HEK293T (cell line): Measurements from ENCODE around the gene FAM162B.

Experiments
- CTCF ChIA-PET: fragments of 350-600 bp; formaldehyde crosslinking; extraction: SDS; loops from one replicate; lab custom pipeline; 2021; ENCODE audit warnings: antibody characterized with exemption, inconsistent platforms; lab: Yijun Ruan, JAX
- POLR2A ChIA-PET: fragments of 350-600 bp; formaldehyde crosslinking; extraction: SDS; loops from one replicate; lab custom pipeline; 2020; ENCODE audit warnings: antibody characterized with exemption, inconsistent platforms; lab: Yijun Ruan, JAX
- DNase-seq: peaks from one replicate; pipeline ENCODE4 v3.0.0; 2012; ENCODE audit warnings: mixed read lengths; ENCODE audit errors: extremely low spot score
- ARNT ChIP-seq: fragments of 450-650 bp; IDR thresholded peaks from 2 replicates; pipeline ENCODE4 v1.6.1; 2017; ENCODE audit warnings: mild to moderate bottlenecking
- BHLHE40 ChIP-seq: fragments of 450-650 bp; IDR thresholded peaks from 2 replicates; pipeline ENCODE4 v1.6.1; 2016; ENCODE audit warnings: mild to moderate bottlenecking, moderate library complexity, borderline replicate concordance
- CTBP1 ChIP-seq: fragments of 450-650 bp; IDR thresholded peaks from 2 replicates; pipeline ENCODE4 v1.6.1; 2016; ENCODE audit warnings: borderline replicate concordance
- ELF4 ChIP-seq: fragments of 450-650 bp; IDR thresholded peaks from 2 replicates; pipeline ENCODE4 v1.6.1; 2017; ENCODE audit warnings: antibody characterized with exemption
- FOXA1 ChIP-seq: fragments of 450-650 bp; IDR thresholded peaks from 2 replicates; pipeline ENCODE4 v1.6.1; 2016; ENCODE audit warnings: mild to moderate bottlenecking
- FOXK2 ChIP-seq: fragments of 450-650 bp; IDR thresholded peaks from 2 replicates; pipeline ENCODE4 v1.6.1; 2016; ENCODE audit warnings: mild to moderate bottlenecking
- FOXM1 ChIP-seq: fragments of 450-650 bp; IDR thresholded peaks from 2 replicates; pipeline ENCODE4 v1.6.1; 2017; ENCODE audit warnings: mild to moderate bottlenecking, borderline replicate concordance
- HDGF ChIP-seq: fragments of 450-650 bp; IDR thresholded peaks from 2 replicates; pipeline ENCODE4 v1.6.1; 2017; ENCODE audit warnings: antibody characterized with exemption, borderline replicate concordance
- L3MBTL2 ChIP-seq: fragments of 450-650 bp; conservative IDR thresholded peaks from 2 replicates; pipeline ENCODE4 v1.6.1; 2016; ENCODE audit warnings: mild to moderate bottlenecking
- LEF1 ChIP-seq: fragments of 450-650 bp; IDR thresholded peaks from 2 replicates; pipeline ENCODE4 v1.6.1; 2017; ENCODE audit warnings: mild to moderate bottlenecking, borderline replicate concordance
- NFRKB ChIP-seq: fragments of 450-650 bp; IDR thresholded peaks from 2 replicates; pipeline ENCODE4 v1.6.1; 2016; ENCODE audit warnings: mild to moderate bottlenecking, moderate library complexity
- SP1 ChIP-seq: fragments of 450-650 bp; IDR thresholded peaks from 2 replicates; pipeline ENCODE4 v1.6.1; 2017
- SUZ12 ChIP-seq: fragments of 450-650 bp; IDR thresholded peaks from 2 replicates; pipeline ENCODE4 v1.6.1; 2016; ENCODE audit warnings: mild to moderate bottlenecking
- TARDBP ChIP-seq: fragments of 450-650 bp; IDR thresholded peaks from 2 replicates; pipeline ENCODE4 v1.6.1; 2016
- ZNF384 ChIP-seq: fragments of 450-650 bp; IDR thresholded peaks from 2 replicates; pipeline ENCODE4 v1.6.1; 2016
- TF ChIP-seq, protein P1 (sequence below): fragments of 450-650 bp; IDR thresholded peaks from 2 replicates; pipeline ENCODE4 v1.6.1; 2016

The FAM162B gene

DNA sequence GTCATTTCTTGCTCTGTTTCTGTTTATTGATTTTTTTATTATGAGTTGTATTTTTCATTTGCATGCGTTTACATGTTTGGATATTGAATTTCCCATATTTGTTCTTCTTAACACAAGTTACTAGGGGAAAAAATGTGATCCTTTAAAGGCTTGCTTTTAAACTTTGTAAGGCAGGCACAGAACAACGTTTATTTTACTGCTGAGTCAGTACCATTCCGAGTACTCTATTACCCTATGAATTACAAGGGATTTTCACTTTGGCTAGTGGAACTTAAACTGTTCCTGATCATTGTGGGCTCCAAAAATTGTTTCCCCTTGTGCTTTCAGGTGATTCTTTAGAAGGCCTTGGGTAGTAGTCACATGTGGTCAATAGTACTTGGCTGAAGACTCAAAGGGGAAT lies 28.5 kb downstream of the FAM162B start:
- TF ChIP-seq HDGF (no peak), LEF1 (no peak), FOXA1 (no peak), FOXM1 (no peak), ZNF384 (no peak), ARNT (no peak), SP1 (no peak), SUZ12 (no peak), BHLHE40 (no peak), FOXK2 (no peak), CTBP1 (no peak), L3MBTL2 (no peak), ELF4 (no peak), NFRKB (no peak), TARDBP (no peak)
- TF ChIP-seq, protein P1, sequence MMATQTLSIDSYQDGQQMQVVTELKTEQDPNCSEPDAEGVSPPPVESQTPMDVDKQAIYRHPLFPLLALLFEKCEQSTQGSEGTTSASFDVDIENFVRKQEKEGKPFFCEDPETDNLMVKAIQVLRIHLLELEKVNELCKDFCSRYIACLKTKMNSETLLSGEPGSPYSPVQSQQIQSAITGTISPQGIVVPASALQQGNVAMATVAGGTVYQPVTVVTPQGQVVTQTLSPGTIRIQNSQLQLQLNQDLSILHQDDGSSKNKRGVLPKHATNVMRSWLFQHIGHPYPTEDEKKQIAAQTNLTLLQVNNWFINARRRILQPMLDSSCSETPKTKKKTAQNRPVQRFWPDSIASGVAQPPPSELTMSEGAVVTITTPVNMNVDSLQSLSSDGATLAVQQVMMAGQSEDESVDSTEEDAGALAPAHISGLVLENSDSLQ: no peak
- no peak for DNase-seq
- ChIA-PET POLR2A (no interaction called here), CTCF (no interaction called here)

DNA sequence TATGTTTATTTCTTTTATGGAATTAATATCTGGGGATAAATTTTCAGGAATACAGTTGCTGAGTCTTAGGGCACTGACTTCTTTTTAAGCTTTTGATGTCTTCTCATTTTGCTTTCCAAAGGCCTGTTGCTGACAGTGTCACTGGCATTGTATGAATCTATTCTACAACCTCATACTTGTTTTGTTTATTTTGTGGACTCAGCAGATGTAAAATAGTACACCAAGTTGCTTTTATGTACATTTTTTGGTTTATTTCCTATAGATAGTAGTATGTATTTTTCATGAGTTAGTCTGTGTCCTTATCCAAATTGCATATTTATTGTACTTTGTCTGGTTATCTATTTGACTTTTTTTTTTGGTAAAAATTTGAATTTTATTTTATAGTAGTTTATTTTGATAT lies 35.0 kb downstream of the FAM162B start:
- ChIA-PET CTCF (no interaction called here), POLR2A (no interaction called here)
- TF ChIP-seq ZNF384 (no peak), NFRKB (no peak), SUZ12 (no peak), TARDBP (no peak), ARNT (no peak), HDGF (no peak), FOXA1 (no peak), L3MBTL2 (no peak)

DNA sequence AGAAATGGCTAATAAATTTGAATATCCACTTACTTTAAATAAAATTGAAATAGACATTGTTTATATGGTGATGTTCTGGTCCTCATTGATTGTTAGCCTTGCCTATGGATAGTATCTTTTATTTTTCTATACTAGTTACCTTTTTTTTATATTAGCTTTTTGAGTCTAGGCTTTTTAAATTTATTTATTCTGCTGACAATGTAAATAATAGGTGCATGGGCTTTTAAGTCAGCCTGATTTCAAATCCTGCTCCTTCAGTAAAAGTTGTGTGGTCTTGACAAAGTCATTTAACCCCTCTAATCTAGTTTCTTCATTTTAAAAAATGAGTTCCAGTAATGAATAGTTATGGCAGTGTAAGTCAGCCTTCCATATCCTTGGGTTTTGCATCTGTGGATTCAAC lies 38.6 kb downstream of the FAM162B start:
- DNase-seq: no peak
- ChIA-PET CTCF (interaction anchor here (0.6 kb wide), 1 partner anchor 215 kb away, joined by 3 read pairs; the partner anchor contains the start of gene CALHM5), POLR2A (no interaction called here)

More for the DNA sequence above, 35.0 kb downstream of the FAM162B start:
- no peak for DNase-seq

DNA sequence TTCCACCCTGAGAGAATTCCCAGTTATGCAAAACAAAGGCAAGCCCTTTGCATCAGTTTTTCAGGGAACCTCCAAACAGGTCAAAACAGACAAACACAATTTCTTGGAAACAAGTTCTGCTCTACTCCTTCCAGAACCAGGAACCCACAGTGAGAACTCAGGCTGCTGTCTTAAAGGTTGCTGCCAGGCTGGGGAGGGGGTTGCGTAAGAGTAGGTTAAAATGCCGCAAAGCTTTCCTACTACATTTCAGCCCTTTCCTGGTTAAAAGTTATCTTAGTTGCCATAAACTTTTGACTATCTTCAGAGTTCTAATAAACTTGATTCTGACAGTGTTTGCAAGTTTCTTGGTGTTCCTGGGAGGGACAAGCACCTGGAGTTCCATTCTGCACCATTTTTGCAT lies 50.8 kb downstream of the FAM162B start:
- DNase-seq: no peak
- ChIA-PET POLR2A (no interaction called here), CTCF (no interaction called here)
- TF ChIP-seq FOXA1 (no peak), L3MBTL2 (no peak), FOXK2 (no peak), ELF4 (no peak), NFRKB (no peak), HDGF (no peak), ZNF384 (no peak), ARNT (no peak)
- TF ChIP-seq, protein P1: no peak

More for the DNA sequence above, 38.6 kb downstream of the FAM162B start:
- TF ChIP-seq BHLHE40: no peak
- no peak for TF ChIP-seq LEF1
- TF ChIP-seq FOXK2: no peak
- TF ChIP-seq, protein P1: no peak
- TF ChIP-seq NFRKB: no peak
- no peak for TF ChIP-seq HDGF
- no peak for TF ChIP-seq ZNF384
- TF ChIP-seq TARDBP: no peak
- TF ChIP-seq ARNT: no peak
- no peak for TF ChIP-seq SP1
- no peak for TF ChIP-seq ELF4
- TF ChIP-seq SUZ12: no peak
- no peak for TF ChIP-seq L3MBTL2
- no peak for TF ChIP-seq CTBP1
- TF ChIP-seq FOXM1: no peak
- no peak for TF ChIP-seq FOXA1

DNA sequence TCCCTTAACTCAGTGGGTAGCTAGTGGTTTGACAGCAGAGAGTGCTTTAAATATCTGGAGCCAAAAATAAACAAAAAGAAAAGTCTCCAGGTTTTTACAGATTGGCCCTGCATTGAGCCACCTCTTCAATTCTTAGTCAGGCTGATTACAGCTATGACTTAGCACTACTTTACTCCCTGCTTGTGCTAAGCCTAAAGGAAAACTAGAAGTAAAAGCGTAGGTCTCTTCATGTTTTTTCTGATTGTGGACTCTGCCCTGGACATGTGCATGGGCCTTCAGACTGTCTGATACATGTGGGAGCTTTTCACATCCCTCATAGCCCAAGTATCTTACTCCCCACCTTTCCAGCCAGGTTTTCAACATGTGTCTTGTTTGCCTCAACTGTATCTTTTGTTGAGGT lies 51.2 kb downstream of the FAM162B start:
- no peak for DNase-seq
- ChIA-PET POLR2A (no interaction called here), CTCF (no interaction called here)
- no peak for TF ChIP-seq L3MBTL2
- TF ChIP-seq NFRKB: no peak

DNA sequence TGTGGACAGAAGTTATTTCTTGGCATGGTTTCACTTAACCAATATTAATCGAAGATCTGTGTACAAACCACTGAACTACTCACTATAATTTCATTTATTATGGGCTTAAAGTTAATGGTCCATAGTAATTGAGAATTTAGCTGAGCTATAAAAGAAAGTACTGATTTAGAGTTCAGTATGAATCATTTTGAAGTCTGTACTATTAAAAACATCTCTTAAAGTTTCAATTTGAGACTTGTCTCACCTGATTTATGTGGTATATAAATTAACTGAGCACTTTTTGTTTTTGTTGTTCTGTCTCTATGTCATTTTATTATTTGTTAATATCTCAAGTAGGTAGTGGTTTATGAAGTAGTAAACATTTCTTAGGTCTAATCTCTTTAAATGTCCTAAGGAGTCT lies 59.6 kb downstream of the FAM162B start:
- CTCF ChIA-PET: no interaction called here
- POLR2A ChIA-PET: no interaction called here
- no peak for DNase-seq
- TF ChIP-seq SUZ12 (no peak), BHLHE40 (no peak), ARNT (0 out of 2 replicates have a peak, but pooled peaks have one; percentile 4), SP1 (no peak), ZNF384 (peak; percentile 46; the same call in 1 of the 2 replicates), HDGF (no peak), ELF4 (no peak), L3MBTL2 (no peak), LEF1 (peak; percentile 94; the same call in 1 of the 2 replicates), NFRKB (no peak), FOXK2 (no peak), CTBP1 (peak; percentile 96), FOXA1 (peak; percentile 10; the same call in 1 of the 2 replicates)
- TF ChIP-seq, protein P1: peak; percentile 97
